Left ventricle myocardium inferior (tissue), 1 donor: ENCODE results near the gene HOXA9. TPM values are rescaled to one million over a fixed set of nuclear protein-coding genes. Genes with fewer than 3 reads are reported as not detected.
A peak's percentile ranks its signal among the peaks of the same experiment; 100 is the strongest.

Experiments used
- DNase-seq: peaks from one replicate; pipeline ENCODE4 v3.0.0-alpha.2; 2020
- H3K27ac ChIP-seq: fragments of 200-600 bp; replicated peaks from 2 replicates; pipeline ENCODE4 v1.8.0; 2021
- H3K27me3 ChIP-seq: fragments of 200-600 bp; 2 replicates; pipeline ENCODE4 v1.8.0; 2021; ENCODE audit warnings: low read depth
- H3K36me3 ChIP-seq: fragments of 200-600 bp; 2 replicates; pipeline ENCODE4 v1.8.0; 2021
- H3K4me1 ChIP-seq: fragments of 200-600 bp; 2 replicates; pipeline ENCODE4 v1.8.0; 2021
- H3K4me3 ChIP-seq: fragments of 200-600 bp; 2 replicates; pipeline ENCODE4 v1.8.0; 2021; ENCODE audit warnings: mild to moderate bottlenecking, moderate library complexity
- H3K9me3 ChIP-seq: fragments of 200-600 bp; replicated peaks from 2 replicates; pipeline ENCODE4 v1.8.0; 2021
- intact Hi-C: fragments of 100-400 bp; cut with micrococcal nuclease; formaldehyde crosslinking; loops from one replicate; pipeline ENCODE4 v1.11.0; 2022
- total RNA-seq: library from RNA; stranded (reverse); fragmentation: NEBNext Ultra II Directional; extraction: Animal tissue kit (Norgen Biotek cat#: 25700); gene quantifications from one replicate; pipeline ENCODE4 v1.2.1, GENCODE V29; 2021
- TF ChIP-seq, protein P1 (sequence below): fragments of 200-600 bp; IDR thresholded peaks from 2 replicates; pipeline ENCODE4 v1.8.0; 2021; ENCODE audit warnings: antibody characterized with exemption, mild to moderate bottlenecking, borderline replicate concordance
- donor health status: DM: no; HTN: yes; CAD: no; lungs with severe emphysema.

The HOXA9 gene
- total RNA-seq, 1 donor from 2014 or later: not detected

DNA sequence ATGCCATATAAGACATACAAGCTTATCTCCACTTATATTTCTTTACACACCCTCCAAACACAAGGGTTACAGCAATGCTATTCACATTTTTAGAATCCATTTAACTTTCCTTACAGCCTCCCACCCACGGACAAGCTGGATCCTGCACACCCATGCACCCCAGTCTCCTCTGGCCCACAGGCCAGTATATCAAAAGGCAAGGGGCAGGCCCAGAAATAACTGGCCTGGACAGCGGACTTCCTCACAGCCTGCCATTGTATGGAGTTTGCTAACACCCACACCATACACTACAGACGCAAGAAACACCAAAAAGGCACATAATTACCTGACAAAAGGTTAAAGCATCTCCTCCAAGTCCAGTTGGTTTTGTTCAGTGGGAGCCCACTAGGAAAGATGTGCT lies 46.8 kb downstream of the HOXA9 start:
- Histone ChIP-seq H3K36me3 (no peaks in the 10 kb centered on the region), H3K4me1 (peaks cover 21% of the 10 kb centered on the region), H3K9me3 (no peaks in the 10 kb centered on the region), H3K4me3 (peak overlapping the region; percentile 51), H3K27ac (peak overlapping the region; percentile 63), H3K27me3 (peaks cover 97% of the 10 kb centered on the region)
- no peak for DNase-seq
- TF ChIP-seq, protein P1, sequence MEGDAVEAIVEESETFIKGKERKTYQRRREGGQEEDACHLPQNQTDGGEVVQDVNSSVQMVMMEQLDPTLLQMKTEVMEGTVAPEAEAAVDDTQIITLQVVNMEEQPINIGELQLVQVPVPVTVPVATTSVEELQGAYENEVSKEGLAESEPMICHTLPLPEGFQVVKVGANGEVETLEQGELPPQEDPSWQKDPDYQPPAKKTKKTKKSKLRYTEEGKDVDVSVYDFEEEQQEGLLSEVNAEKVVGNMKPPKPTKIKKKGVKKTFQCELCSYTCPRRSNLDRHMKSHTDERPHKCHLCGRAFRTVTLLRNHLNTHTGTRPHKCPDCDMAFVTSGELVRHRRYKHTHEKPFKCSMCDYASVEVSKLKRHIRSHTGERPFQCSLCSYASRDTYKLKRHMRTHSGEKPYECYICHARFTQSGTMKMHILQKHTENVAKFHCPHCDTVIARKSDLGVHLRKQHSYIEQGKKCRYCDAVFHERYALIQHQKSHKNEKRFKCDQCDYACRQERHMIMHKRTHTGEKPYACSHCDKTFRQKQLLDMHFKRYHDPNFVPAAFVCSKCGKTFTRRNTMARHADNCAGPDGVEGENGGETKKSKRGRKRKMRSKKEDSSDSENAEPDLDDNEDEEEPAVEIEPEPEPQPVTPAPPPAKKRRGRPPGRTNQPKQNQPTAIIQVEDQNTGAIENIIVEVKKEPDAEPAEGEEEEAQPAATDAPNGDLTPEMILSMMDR: no peak
- intact Hi-C loops: no loop called here

GRCh38 chr7:27117887-27118491 lies 47.3 kb downstream of the HOXA9 start:
- Histone ChIP-seq H3K4me3 (peak overlapping the region; percentile 51), H3K27me3 (peaks cover 97% of the 10 kb centered on the region), H3K36me3 (no peaks in the 10 kb centered on the region), H3K9me3 (no peaks in the 10 kb centered on the region), H3K4me1 (peaks cover 26% of the 10 kb centered on the region), H3K27ac (peak overlapping the region; percentile 63)
- TF ChIP-seq, protein P1: no peak
- DNase-seq: no peak
- intact Hi-C loops: no loop called here

GRCh38 chr7:27116962-27117886 lies 48.1 kb downstream of the HOXA9 start:
- TF ChIP-seq, protein P1: no peak
- H3K9me3 ChIP-seq: no peaks in the 10 kb centered on the region
- no peaks in the 10 kb centered on the region for H3K36me3 ChIP-seq
- peak overlapping the region; percentile 51 for H3K4me3 ChIP-seq
- no peak for DNase-seq
- intact Hi-C loops: no loop called here
- H3K27me3 ChIP-seq: peaks cover 97% of the 10 kb centered on the region
- peak overlapping the region; percentile 63 for H3K27ac ChIP-seq
- H3K4me1 ChIP-seq: peaks cover 26% of the 10 kb centered on the region

GRCh38 chr7:27116031-27116961 lies 49.0 kb downstream of the HOXA9 start:
- no peaks in the 10 kb centered on the region for H3K36me3 ChIP-seq
- peak overlapping the region; percentile 51 for H3K4me3 ChIP-seq
- H3K27ac ChIP-seq: peak overlapping the region; percentile 63
- no peak for DNase-seq
- TF ChIP-seq, protein P1: no peak
- H3K9me3 ChIP-seq: no peaks in the 10 kb centered on the region
- H3K27me3 ChIP-seq: peaks cover 97% of the 10 kb centered on the region
- intact Hi-C loops: no loop called here
- H3K4me1 ChIP-seq: peaks cover 26% of the 10 kb centered on the region
